NCI-H774 (cell line): ENCODE data around the gene ANKRD9.
A peak's percentile ranks its signal among the peaks of the same experiment; 100 is the strongest.

Source experiments
- DNase-seq: peaks from one replicate; lab custom pipeline; 2025; lab: John Stamatoyannopoulos, UW

Gene ANKRD9

DNA sequence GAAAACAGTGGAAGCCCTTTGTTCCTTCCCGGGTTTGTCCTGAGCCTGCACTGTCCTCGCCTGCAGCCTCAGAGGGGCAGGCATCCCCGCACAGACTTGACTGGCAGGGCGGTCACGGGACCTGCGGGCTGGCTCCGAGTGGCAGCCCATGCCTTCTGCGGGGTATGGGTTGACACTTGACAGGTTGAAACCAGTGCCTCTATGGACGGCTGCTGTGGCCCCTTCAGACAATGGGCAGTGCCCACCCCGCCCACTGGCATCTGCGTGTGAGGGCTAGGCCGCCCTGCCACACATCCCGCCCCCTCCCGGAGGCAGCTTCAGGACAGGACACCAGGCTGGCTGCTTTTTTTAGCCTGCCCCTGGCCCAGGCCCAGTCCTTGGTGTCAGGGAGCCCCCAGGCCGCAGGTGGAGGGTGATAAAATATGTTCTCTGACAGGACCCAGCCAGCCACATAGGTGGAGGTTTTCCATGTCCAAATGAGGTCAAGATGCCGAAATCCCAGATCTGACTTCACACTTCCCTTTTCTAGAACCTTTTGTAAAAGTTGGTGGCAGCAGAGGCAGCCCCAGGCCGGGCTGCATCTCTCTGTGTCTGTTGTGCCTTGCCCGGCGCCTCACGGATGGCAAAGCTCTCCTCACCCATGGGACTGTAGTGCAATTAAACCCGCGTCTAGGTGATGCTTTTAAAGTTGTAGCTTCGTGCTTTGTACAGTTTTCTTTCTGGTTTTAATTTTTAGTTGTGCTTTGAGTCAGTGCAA, 10.0 kb downstream of the ANKRD9 start:
- no peak for DNase-seq

DNA sequence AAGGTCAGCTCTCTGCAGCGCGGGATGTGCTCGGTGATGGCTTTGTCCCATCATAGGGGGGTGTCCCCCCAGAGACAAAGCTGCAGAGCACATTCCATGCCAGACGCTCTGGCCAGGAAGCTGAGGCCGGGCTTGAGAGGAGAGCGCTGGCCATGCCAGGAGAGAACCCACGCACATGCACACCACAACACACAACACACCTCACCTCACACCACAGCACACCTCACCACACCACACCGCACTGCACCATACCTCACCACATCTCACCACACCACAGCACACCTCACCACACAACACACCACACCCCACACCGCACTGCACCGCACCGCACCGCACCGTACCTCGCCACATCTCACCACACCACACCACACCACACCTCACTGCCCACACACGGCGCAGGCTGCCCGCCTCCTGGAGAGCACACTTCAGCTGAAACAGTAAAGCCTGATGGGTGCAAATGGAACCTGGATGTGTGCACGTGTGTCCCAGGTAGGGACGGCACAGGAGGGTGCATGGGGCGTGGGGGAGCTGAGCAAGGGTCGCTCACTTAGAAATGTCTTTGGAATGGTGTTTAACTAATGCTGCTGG, 10.8 kb downstream of the ANKRD9 start:
- DNase-seq, result no peak

DNA sequence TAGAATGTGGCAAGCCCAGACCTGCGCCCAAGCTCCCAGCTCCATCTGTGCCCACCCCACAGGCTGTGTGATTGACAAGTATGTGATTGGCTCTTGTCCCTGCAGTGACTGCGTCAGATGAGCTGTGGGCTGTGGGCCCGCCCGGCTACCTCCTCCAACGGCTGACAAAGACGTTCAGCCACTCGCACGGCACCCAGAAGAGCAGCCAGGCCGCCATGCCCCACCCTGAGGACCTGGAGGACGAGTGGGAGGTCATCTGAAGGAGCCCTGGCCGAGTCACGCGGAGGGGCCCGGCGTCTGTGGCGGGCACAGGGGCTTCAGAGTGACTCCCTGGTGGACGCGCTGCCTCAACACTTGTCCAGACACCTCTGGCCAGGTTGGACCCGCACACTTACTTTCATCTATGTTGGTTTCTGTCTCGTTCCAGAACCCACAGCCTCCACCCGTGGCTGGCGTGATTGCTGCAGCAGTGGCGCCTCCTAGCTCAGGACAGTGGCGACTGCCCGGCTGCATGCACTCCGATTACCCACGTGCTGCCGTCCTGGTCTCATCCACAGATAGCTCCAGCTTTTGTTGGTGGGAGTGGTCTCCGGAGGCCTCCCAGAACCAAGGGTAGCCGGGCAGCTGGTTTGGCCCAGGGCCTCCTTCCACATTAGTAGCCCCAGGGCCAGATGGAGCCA, 11.4 kb downstream of the ANKRD9 start:
- no peak for DNase-seq

DNA sequence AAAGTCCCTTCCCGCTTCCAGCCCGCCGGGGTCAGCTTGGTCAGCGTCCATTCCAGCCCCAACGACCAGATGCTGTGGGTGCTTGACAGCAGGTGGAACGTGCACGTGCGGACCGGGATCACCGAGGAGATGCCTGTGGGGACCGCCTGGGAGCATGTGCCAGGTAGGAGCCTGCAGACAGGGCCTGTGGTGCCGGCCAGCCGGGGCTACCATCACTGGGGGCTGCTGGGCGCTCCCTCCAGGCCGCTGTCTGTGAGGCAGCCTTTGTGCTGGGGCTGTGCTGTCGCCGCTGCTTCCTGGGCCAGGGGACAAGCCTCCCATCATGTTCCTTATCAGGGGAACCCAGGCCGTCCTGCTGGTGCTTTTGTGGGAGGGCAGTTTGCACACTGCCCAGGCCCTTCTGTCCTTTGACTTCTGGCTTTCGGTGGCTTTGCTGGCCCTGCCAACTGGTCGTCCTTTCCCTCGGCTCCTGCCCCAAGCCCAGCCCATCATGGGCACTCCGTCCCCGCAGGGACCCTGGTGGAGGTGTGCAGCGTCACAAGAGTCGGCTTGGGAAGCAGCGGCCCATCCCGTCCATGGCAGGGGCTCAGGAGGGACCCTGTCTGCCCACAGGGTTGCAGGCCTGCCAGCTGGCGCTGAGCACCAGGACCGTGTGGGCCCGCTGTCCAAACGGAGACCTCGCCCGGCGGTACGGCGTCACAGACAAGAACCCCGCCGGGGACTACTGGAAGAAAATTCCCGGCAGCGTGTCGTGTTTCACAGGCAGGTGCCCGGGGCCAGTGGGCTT, 12.4 kb downstream of the ANKRD9 start:
- DNase-seq, result no peak

DNA sequence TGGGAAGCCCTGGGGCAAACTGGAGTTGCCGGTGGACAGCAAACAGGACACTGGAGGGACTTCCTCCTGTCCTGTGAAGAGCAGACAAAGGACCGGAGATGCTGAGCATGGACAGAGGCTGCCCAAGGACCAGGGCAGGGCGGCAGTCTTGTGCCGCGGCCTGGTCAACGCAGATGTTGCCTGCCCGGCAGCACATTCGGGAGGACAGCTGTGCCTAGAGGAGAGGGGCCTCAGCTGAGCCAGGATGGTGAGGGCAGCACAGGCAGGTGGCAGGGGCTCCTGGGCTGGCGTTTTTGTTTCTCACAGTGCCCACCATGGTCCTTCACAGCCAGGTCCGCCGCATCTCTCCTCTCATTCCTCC, 13.3 kb downstream of the ANKRD9 start:
- DNase-seq, result no peak

DNA sequence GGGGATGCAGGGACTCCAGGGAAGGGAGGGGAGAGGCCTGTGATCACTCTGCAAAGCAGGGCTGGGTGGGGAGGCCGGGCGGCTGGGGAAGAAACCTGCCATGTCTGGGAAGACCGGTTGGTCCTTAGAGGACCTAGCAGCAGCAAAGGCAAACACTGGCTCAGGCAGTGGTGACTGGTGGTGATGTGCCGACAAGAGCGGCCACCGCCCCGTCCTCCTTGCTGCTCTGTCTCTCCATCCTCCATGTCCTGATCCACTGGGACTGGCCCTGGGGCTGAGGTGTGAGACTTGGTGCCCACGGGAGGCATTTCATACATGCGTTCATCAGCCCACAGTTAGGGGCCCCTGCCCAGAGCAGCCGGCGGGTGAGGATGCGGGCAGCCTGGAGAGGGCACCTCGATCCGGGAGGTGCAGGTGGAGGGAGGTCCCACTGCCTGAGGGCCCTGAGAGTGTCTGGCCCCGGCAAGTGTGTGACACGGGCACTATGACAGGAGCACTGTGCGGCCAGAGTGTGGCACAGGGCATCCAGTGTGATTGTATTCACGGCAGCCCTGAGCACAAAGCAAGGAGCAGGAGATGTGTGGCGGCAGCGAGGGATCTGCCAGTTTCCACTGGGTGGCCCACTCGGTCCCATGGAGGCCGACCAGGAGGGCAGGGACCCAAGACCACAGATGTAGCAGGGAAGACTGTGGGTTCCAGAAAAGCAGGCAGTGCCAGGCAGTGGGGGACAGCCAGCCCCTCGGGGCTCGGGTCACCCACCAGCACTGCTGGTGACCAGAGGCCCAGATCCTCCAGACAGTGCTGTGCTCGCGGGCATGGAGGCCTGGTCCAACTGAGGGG, 13.9 kb downstream of the ANKRD9 start:
- no peak for DNase-seq

DNA sequence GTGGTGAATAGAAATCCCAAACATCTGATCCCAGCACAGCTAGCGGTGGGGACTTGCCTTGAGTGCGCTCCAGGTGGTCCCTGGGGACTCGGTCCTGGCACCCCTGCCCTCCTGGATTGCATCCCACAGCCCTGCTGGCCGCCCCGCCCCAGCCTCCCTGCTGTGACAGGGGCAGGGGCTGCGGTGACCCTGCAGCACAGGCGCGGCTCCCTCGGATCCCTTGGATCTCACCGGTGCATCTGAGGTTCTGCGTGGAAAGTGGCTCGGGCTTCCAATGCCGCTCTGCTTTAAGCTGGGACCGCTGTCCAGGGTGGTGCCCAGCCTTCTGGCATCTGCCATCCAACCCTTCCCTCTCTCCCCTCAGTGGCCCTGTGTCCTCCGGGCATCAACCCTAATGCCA, 16.0 kb downstream of the ANKRD9 start:
- no peak for DNase-seq

DNA sequence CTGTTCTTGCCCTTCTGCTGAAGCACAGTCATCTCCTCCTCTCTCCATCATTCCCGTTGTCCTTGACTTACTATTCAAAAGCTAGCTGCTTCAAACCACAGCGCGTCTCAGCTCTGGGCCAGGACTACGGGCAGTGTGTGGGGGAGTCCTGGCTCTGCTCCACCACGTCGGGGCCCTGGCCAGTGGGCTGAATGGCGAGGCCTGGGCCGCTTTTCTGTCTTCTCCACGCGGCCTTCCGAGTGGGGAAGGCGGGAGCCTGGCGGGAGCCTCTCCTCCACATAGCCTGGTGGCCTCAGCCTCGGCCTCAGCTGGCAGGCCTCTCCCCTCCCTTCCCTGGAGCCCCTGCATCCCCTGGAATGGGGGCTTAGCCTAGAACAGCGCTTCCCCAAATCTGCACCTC, 16.5 kb downstream of the ANKRD9 start:
- DNase-seq, result no peak

DNA sequence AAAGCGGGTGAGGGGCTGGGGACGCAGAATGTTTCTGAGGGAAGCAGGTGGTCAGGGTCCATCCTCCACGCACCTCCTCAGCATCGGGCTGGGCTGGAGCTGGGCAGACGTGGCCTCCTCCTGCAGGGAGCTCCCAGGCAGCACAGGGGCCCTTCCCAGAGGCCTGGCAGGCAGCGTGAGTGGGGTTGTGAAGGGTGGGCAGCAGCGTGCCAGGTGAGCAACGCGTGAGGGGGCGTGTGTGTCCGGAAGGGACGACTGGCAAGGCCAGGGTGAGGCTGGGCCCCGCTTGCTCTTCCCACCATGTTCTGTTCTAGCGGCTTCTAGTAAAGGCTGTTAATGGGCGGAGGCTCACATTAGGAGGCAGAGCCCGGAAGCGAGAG, 17.1 kb downstream of the ANKRD9 start:
- no peak for DNase-seq

DNA sequence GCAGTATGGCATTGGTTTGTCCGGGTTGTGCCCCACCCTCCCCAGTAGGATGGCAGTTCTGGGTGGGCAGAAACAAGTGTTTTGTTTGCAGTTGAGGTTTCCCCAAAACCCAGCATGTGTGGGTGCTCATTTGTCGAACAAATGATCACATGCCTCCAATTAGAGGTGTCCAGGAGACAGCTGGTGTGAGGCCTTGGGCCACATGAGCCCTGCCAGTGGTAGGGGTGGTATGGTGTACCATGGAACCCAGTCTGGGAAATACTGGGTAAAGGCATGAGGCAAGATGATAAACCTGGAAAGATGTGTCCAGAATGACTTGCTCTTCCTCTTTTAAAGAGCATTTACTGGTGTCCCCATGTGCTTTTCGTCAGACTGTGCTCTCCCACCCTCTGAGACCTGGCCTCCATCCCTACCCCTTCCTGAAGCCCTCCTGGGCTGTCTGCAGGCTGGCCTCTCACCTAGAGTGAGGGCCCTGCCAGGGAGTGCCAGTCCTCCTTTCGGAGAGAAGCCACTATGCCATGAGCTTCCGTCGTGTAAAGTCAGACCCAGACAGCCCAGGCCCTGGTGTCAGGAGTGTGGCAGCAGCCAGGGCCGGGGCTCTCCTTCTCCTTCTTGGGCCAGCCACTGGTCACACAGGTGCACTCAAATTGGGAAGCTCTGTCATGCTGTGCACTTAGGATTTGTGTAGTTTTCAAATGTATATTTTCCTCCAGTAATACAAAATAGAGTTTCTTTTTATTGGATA, 17.6 kb downstream of the ANKRD9 start:
- no peak for DNase-seq

DNA sequence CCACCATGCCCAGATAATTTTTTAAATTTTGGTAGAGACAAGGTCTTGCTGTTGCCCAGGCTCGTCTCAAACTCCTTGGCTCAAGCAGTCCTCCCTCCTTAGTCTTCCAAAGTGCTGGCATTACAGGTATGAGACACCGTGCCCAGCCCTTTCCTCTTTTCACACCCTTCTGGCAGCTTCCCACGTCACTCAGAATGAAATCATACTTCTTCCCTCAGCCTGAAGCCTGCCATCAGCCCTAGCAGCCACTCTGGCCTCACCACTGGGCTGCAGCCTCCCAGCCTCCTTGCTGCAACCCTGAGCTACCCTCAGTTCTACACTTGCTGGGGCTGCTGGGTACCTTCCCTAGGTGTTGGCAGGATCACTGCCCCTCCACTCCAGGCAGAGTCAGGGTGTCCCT, 18.2 kb downstream of the ANKRD9 start:
- DNase-seq, result no peak

DNA sequence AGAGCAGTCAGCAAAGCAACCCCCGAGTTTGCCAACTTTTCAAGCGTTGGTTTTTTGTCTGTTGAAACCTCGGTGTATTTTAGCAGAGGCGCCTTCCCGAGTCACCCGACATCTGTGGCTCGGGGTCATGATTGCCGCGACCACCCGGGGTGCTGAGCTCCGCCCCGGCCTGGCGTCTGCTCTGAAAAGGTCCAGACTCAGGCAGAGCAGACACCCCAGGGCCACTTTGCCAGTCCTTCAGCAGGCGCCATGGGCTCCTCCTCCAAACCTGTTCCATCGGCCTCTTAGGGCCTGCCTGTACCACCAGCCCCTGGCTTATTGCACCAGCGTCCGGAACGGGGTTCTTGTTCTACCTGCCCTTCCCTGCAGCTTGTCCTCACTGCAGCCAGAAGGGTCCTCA, 19.1 kb downstream of the ANKRD9 start:
- no peak for DNase-seq

DNA sequence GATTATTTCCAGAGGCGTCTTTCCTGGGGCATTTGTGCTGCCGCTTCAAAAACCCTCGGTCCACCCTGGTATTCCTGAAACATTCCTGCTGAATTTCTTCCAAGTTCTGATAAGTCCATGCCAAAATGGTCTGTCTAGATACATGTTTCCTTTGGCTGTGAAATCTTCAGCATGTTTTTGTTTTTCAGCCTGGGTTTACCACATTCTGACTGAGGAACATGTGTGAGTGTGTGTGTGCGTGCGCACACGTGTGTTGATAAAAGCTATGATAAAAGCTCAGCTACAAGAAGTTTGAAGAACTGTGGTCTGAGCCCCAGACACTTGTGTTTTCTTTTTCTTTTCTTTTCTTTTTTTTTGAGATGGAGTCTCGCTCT, 22.4 kb downstream of the ANKRD9 start:
- no peak for DNase-seq

DNA sequence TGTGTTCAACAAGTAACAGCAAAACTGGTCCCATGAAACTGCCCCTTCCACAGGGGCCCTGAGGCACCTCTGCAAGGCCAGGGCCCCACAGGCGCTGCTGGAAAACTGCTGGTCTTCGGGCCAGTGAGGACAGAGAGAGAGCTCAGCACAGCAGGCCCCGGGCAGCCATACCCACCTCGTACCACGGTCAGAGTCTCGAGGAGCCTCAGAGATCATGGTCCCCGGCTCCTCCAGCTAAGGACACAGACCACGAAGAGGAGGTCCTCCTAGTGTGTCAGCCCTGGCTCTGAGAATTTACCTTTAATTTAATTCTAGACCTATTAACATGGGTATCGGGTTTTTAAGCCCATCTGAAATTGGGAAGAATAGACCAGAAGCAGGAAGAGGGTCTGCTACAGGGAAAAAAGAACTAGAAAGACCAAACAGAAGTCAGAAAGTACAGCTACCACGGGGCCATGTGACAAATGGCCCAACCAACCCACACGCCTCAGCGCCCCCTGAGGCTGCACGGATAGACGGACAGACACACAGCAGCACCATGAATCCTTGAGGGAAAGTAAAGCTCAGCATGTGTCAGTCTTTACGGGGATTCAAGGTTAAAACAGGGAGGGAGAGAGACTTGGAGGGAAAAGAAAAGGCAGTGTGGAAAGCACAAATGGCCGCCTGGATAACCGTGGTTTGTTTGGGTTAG, 22.9 kb downstream of the ANKRD9 start:
- DNase-seq, result no peak

DNA sequence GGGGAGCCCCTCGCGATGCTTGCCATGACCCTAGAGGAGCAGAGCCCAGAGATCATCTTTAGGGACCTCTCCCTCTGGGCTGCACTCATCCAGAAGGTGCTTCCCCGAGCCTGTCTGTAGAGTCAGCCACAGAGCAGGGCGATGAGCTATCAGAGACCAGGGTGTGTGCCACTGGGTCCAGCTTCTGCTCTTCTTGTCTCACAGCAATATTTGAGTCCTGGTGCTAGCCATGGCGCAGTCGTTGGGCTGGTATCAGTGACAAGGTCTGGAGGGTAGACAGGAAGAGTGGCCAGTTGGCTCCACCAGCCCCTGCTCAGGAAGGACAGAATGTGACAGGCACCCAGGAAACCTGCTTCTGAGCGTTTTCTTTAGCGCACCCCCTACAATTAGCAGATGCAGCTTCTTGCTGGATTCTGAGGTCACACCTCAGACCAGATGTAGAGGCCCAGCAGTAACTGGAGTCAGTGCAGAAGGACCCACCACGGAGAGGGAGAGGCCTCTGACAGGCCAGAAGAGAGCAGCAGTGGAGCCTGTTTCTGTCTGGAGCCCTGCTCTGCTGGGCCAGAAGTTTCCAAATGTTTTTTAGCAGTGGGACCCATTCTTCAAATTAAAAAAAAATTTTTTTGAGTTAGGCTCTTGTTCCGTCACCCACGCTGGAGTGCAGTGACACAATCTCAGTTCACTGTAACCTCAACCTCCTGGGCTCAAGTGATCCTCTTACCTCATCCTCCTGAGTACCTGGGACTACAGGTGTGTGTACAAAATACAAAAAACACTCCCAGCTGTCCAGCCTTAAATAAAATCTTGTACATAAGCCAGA, 23.7 kb downstream of the ANKRD9 start:
- no peak for DNase-seq

DNA sequence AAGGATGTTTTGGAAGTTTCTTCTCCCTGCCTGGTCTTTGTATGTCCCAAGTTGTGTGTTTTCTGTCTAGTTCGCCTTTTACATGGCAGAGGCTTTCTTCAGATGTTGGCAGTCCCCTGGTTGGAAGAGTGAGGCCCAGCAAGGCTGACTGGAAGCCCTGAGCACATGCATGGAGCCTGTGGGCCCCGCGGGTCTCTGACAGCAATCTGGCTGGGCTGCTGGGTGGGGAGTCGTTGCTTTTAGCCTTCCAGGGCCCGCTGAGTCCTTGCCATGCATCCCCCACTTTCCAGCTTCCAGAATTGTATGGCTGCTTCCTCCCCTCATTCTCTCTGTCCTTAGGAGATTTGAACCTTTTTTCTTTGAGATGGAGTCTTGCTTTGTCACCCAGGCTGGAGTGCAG, 25.3 kb downstream of the ANKRD9 start:
- no peak for DNase-seq

DNA sequence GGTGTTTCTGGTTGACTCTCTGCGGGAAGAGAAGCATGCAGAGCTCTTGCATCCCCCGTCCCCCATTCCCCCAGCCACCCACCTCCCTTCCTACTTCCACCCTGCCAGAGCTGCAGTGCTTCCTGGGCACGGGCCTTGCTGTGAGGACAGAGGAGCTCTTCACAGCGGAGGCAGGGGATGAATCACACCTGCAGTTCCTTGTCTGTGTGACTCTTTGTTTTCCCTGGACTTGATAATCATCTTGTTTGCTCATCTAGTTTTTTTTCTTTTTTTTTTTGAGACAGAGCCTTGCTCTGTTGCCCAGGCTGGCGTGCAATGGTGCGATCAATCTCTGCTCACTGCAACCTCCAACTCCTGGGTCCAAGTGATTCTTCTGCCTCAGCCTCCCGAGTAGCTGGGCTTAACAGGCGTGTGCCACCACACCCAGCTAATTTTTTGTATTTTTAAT, 27.8 kb downstream of the ANKRD9 start:
- DNase-seq, result no peak

DNA sequence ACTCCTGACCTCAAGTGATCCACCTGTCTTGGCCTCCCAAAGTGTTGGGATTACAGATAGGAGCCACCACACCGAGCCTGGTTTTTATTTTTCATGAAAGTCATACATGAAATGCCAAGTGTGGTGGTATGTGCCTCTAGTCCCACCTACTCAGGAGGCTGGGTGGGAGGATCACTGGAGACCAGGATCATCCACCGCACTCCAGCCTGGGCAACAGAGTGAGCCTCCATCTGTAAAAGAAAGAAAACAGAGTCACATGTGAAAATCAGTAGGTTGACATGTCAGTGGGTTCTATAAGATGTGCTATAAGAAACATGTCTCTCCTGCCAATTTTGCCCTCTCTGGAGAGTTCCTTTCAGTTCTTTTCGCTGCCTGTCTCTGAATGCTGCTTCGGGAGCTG, 28.2 kb downstream of the ANKRD9 start:
- no peak for DNase-seq

DNA sequence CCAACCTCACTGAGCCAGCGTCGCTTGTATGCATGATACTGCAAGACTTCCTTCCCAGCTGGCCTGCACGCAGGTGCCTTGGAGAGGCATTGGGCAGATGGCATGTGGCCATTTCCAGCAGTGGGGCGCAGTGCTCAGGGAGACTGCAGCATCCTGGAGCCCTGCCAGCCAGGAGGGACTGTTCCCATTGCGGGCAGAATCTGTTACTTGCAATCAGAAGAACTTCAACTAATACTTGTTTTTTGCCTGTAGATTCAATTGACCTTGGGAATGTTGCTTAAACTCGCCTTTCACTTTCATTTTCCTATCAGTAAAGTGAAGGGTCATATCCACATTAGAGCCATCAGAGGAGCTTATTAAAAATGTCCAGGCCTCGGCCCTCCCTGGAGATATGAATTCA, 29.8 kb downstream of the ANKRD9 start:
- DNase-seq, result peak; percentile 30

DNA sequence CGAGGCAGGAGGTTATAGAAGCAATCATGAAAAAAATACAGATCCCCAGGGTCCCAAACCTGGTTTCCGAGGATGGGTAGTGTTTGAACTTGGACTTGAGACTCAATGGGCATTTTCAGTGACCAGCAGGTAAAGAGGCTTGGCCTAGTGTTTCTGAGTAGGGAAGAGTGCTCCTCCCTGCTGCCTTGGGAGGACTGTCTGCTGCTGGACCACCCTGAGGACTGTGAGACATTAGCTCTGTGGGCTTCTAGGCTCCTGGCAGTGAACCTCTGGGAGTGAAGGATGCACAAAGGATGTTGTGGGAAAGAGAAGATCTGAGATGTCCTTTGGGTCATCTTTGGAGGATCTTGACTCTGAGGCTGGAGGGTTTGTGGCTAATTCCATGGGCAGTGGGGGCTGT, 30.5 kb downstream of the ANKRD9 start:
- DNase-seq, result no peak
